Measurements from ENCODE around the gene VIL1.

Gene VIL1

GRCh38 chr2:218392891-218393462 lies 25.9 kb upstream of the VIL1 start:
- no peaks in the 10 kb centered on the region for H3K36me3 Mint-ChIP-seq (ENCODE audit: low read depth)
- no peak overlapping the region for H3K4me3 Mint-ChIP-seq
- H3K4me1 Mint-ChIP-seq: peaks cover 24% of the 10 kb centered on the region
- DNase-seq: no peak
- no peak overlapping the region for H3K27ac Mint-ChIP-seq
- no peaks in the 10 kb centered on the region for H3K9me3 Mint-ChIP-seq
- peaks cover 44% of the 10 kb centered on the region for H3K27me3 Mint-ChIP-seq (ENCODE audit: low read depth, poor library complexity)
- TF ChIP-seq CTCF (IDR thresholded peaks at IDR 0.05): no peak

- no peaks in the 10 kb centered on the region for H3K36me3 Mint-ChIP-seq (ENCODE audit: low read depth)
- H3K27ac Mint-ChIP-seq: no peak overlapping the region
- H3K4me1 Mint-ChIP-seq: peaks cover 24% of the 10 kb centered on the region
- peaks cover 45% of the 10 kb centered on the region for H3K27me3 Mint-ChIP-seq (ENCODE audit: low read depth, poor library complexity)
- TF ChIP-seq CTCF (IDR thresholded peaks at IDR 0.05): no peak
- H3K4me3 Mint-ChIP-seq: no peak overlapping the region
- no peaks in the 10 kb centered on the region for H3K9me3 Mint-ChIP-seq
- DNase-seq: no peak
Measured at GRCh38 chr2:218393750-218394290, 25.1 kb upstream of the VIL1 start.

GRCh38 chr2:218394298-218395089 lies 24.4 kb upstream of the VIL1 start:
- Mint-ChIP-seq H3K27ac (no peak overlapping the region), H3K27me3 (ENCODE audit: low read depth, poor library complexity) (peaks cover 48% of the 10 kb centered on the region), H3K4me1 (peaks cover 24% of the 10 kb centered on the region), H3K4me3 (no peak overlapping the region), H3K9me3 (no peaks in the 10 kb centered on the region), H3K36me3 (ENCODE audit: low read depth) (no peaks in the 10 kb centered on the region)
- TF ChIP-seq CTCF (IDR thresholded peaks at IDR 0.05): no peak
- no peak for DNase-seq

- Mint-ChIP-seq H3K27me3 (ENCODE audit: low read depth, poor library complexity) (peaks cover 44% of the 10 kb centered on the region), H3K9me3 (no peaks in the 10 kb centered on the region), H3K36me3 (ENCODE audit: low read depth) (no peaks in the 10 kb centered on the region), H3K4me3 (no peak overlapping the region), H3K27ac (no peak overlapping the region), H3K4me1 (peaks cover 24% of the 10 kb centered on the region)
- DNase-seq: no peak
- no peak for TF ChIP-seq CTCF (IDR thresholded peaks at IDR 0.05)
Measured at GRCh38 chr2:218395090-218395444, 23.9 kb upstream of the VIL1 start.

- TF ChIP-seq CTCF (IDR thresholded peaks at IDR 0.05): no peak
- H3K27ac Mint-ChIP-seq: no peak overlapping the region
- peak overlapping the region; percentile 81 for H3K4me3 Mint-ChIP-seq
- no peaks in the 10 kb centered on the region for H3K36me3 Mint-ChIP-seq (ENCODE audit: low read depth)
- peaks cover 24% of the 10 kb centered on the region for H3K4me1 Mint-ChIP-seq
- DNase-seq: no peak
- H3K27me3 Mint-ChIP-seq (ENCODE audit: low read depth, poor library complexity): peaks cover 41% of the 10 kb centered on the region
- H3K9me3 Mint-ChIP-seq: no peaks in the 10 kb centered on the region
Measured at GRCh38 chr2:218395456-218395825, 23.5 kb upstream of the VIL1 start.
